ENCODE measurements around the gene SULT4A1. TPM values are rescaled to one million over a fixed set of nuclear protein-coding genes. Genes with fewer than 3 reads are reported as not detected.

SULT4A1 gene
- polyA plus RNA-seq, 3 donors, result not detected

DNA sequence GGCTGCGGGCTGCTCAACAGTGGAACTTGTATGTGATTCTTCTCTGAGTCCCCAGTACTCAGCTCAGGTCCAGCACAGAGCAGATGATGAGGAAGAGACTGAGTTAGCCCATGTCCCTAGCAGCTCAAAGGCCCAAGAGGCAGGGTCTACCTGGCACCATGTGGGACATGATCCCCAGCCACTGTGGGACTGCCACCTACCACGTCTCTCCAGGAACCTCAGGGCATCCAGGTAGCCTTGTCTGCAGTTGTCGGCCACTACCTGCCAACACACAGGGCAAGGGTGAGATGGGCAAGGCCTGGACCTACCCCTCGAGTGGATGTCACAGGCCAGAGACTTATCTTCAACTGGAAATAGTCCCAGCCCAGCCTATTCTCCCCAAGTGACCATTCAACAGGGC is 25.1 kb upstream of the SULT4A1 start:
- Mint-ChIP-seq H3K36me3 (no peaks in the 10 kb centered on the region), H3K27me3 (ENCODE audit: low read depth in 3 of 3) (peaks cover 26 to 41% (median 29%) of the 10 kb centered on the region in 3 donors), H3K27ac (no peak overlapping the region), H3K4me3 (no peak overlapping the region), H3K9me3 (peaks cover 0 to 3% (median 0%) of the 10 kb centered on the region in 7 donors), H3K4me1 (no peaks in the 10 kb centered on the region)
- Histone ChIP-seq H3K4me3 (replicated peaks in 1 of 3; ENCODE audit: low read depth in 2 of 3, low read length in 3 of 3) (no peak overlapping the region), H3K9me3 (replicated peaks in 1 of 2; ENCODE audit: control insufficient read depth in 1 of 2, insufficient read depth in 1 of 2, low read length in 2 of 2) (no peaks in the 10 kb centered on the region), H2AFZ (ENCODE audit: insufficient read depth, low read depth, low read length, poor library complexity, severe bottlenecking) (no peak overlapping the region), H3K27me3 (ENCODE audit: control insufficient read depth in 2 of 2, insufficient read depth in 2 of 2, low read length in 2 of 2) (peaks cover 2 to 24% of the 10 kb centered on the region in 2 donors), H3K4me1 (ENCODE audit: control insufficient read depth in 1 of 2, insufficient read depth in 2 of 2, low read length in 2 of 2) (no peaks in the 10 kb centered on the region), H3K9ac (ENCODE audit: insufficient read depth, low read length, poor library complexity, severe bottlenecking) (no peak overlapping the region), H4K20me1 (ENCODE audit: insufficient read depth, low read length) (no peaks in the 10 kb centered on the region), H3K79me2 (ENCODE audit: insufficient read depth, low read length) (no peaks in the 10 kb centered on the region), H3K36me3 (replicated peaks in 1 of 2; ENCODE audit: control insufficient read depth in 1 of 2, insufficient read depth in 2 of 2, low read length in 2 of 2) (no peaks in the 10 kb centered on the region), H3K4me2 (replicated peaks; ENCODE audit: extremely low read depth, low read length, poor library complexity, severe bottlenecking) (no peak overlapping the region), H3K27ac (ENCODE audit: low read depth in 1 of 2, low read length in 2 of 2) (no peak overlapping the region)
- no peak for DNase-seq
- TF ChIP-seq, protein P1, sequence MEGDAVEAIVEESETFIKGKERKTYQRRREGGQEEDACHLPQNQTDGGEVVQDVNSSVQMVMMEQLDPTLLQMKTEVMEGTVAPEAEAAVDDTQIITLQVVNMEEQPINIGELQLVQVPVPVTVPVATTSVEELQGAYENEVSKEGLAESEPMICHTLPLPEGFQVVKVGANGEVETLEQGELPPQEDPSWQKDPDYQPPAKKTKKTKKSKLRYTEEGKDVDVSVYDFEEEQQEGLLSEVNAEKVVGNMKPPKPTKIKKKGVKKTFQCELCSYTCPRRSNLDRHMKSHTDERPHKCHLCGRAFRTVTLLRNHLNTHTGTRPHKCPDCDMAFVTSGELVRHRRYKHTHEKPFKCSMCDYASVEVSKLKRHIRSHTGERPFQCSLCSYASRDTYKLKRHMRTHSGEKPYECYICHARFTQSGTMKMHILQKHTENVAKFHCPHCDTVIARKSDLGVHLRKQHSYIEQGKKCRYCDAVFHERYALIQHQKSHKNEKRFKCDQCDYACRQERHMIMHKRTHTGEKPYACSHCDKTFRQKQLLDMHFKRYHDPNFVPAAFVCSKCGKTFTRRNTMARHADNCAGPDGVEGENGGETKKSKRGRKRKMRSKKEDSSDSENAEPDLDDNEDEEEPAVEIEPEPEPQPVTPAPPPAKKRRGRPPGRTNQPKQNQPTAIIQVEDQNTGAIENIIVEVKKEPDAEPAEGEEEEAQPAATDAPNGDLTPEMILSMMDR (IDR thresholded peaks at IDR 0.05), result no peak
- WGBS (ENCODE audit: insufficient coverage), result 65% methylated on average over 2 of the region's 4 CpGs
- intact Hi-C loops (cut with micrococcal nuclease), result no loop called here

DNA sequence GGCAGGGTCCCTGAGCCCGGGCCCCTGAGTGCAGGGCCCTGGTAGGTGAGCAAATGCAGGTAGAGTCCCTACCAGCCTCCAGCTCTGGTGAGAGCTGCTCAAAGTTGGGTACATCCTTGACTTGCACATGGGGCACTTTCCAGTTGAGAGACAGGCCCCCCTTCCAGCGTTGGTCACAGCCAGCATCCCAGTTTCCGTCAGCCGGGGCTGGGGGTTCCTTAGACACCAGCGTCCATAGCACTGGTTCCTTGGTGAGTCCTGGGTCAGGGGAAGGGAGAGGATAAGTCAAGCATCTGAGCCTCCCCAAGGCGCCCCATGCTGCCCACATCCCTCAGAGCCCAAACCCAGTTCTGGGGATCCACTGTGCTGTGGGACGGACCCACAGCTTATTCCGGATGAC is 23.9 kb upstream of the SULT4A1 start:
- H3K27me3 Mint-ChIP-seq (ENCODE audit: low read depth in 3 of 3), result peaks cover 16 to 30% (median 19%) of the 10 kb centered on the region in 3 donors
- no peaks in the 10 kb centered on the region for H3K9me3 Mint-ChIP-seq

More for the DNA sequence above, 23.9 kb upstream of the SULT4A1 start:
- Histone ChIP-seq H3K4me2 (replicated peaks; ENCODE audit: extremely low read depth, low read length, poor library complexity, severe bottlenecking) (no peak overlapping the region), H3K4me1 (ENCODE audit: control insufficient read depth in 1 of 2, insufficient read depth in 2 of 2, low read length in 2 of 2) (no peaks in the 10 kb centered on the region), H3K36me3 (replicated peaks in 1 of 2; ENCODE audit: control insufficient read depth in 1 of 2, insufficient read depth in 2 of 2, low read length in 2 of 2) (no peaks in the 10 kb centered on the region), H3K9ac (ENCODE audit: insufficient read depth, low read length, poor library complexity, severe bottlenecking) (no peak overlapping the region), H3K27ac (ENCODE audit: low read depth in 1 of 2, low read length in 2 of 2) (no peak overlapping the region), H3K79me2 (ENCODE audit: insufficient read depth, low read length) (no peaks in the 10 kb centered on the region), H3K27me3 (ENCODE audit: control insufficient read depth in 2 of 2, insufficient read depth in 2 of 2, low read length in 2 of 2) (peaks cover 0 to 13% of the 10 kb centered on the region in 2 donors), H3K9me3 (replicated peaks in 1 of 2; ENCODE audit: control insufficient read depth in 1 of 2, insufficient read depth in 1 of 2, low read length in 2 of 2) (no peaks in the 10 kb centered on the region), H4K20me1 (ENCODE audit: insufficient read depth, low read length) (no peaks in the 10 kb centered on the region), H2AFZ (ENCODE audit: insufficient read depth, low read depth, low read length, poor library complexity, severe bottlenecking) (no peak overlapping the region), H3K4me3 (replicated peaks in 1 of 3; ENCODE audit: low read depth in 2 of 3, low read length in 3 of 3) (no peak overlapping the region)
- Mint-ChIP-seq H3K4me3 (no peak overlapping the region), H3K27ac (no peak overlapping the region), H3K36me3 (no peaks in the 10 kb centered on the region), H3K4me1 (no peaks in the 10 kb centered on the region)
- intact Hi-C loops (cut with micrococcal nuclease), result no loop called here
- WGBS (ENCODE audit: insufficient coverage), result 78% methylated on average over 2 of the region's 8 CpGs
- DNase-seq, result no peak
- TF ChIP-seq, protein P1 (IDR thresholded peaks at IDR 0.05), result no peak
